GM21786 (cell line): ENCODE data around the gene SRD5A1.

ENCODE experiments used
- ATAC-seq: cut with Tn5 transposase; IDR thresholded peaks from one replicate; pipeline ENCODE4 v1.9.1; 2021; ENCODE audit not compliant: unreplicated experiment

Gene SRD5A1, protein sequence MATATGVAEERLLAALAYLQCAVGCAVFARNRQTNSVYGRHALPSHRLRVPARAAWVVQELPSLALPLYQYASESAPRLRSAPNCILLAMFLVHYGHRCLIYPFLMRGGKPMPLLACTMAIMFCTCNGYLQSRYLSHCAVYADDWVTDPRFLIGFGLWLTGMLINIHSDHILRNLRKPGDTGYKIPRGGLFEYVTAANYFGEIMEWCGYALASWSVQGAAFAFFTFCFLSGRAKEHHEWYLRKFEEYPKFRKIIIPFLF

DNA sequence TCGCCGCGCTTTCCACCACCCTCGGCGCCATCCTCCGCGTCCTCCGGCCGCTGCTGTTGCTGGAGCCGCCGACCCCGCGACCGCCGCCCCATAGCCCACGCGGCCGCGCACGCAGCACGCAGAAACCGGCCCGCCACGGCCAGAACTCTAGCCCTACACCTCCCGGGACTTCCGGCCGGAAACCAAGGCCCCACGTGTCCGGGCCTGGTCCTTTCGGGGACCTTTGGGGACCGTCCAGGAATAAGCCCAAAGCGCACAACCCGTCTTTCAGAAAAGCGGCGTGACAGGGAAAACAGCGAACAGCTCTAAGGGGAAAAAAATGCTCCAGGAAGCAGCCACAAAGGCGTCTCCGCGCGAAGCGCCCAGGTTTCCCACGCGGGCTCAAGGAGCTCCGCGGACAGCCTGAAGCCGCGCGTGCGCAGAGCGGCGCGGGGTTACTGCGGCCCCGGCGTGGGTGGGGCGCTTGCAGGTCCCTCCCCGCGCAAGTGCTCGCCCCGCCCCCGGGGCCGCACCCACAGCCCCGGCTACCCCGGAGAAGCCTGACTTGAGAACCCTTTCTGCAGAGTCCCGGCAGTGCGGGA, at the start of gene SRD5A1, which contains the start of gene NSUN2:
SRD5A1 (plus strand) TSS at position 553 of the 581 bp plus-strand sequence. CDS start 137 bp downstream, outside the sequence.
NSUN2 (minus strand) TSS at position 157 of the 581 bp plus-strand sequence; CDS start at position 92, 65 bp downstream.
- peak; percentile 90 for ATAC-seq

DNA sequence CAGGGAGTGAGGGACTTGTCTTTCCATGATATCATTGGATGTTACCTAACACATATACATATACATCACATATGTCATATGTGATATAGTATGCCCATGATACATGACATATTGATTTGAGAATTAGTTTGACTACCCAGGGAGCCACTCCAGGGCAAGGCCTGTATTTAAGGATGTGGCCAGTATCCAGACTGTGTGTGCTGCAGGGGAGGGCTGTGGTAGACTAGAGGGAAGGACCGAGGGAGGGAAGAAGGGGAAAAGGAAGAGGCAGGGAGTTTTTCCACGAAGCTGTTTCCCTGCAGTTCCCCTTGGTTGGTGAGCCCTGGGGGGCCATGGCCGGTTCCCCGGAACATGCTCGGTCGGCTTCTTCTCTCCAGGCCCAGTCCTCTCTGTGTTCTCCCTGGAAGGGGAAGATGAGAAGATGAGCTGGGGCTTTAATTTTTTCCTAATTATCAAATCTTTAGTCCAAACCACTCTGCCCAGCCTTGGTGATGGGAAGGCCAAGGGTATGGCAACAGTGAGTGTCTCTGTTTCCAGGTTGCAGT, 49.1 kb upstream of the SRD5A1 start:
- no peak for ATAC-seq

DNA sequence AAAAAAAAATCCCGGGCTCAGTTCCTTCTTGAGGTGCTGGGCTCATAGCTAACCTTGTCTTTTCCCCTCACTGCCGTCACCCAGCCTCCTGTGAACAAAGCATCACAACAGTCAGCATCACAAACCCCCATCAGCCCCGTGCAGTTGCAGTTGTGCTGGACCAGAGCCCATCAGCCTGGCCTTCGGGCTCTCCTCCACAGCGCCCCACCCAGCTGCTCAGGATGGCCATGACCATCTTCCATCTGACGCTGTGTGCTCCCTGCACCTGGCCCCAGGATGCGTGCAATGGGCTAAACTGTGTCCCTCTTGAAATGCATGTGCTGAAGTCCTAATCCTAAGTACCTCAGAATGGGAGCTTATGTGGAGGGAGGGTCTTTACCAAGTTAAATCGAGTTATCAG, 48.5 kb upstream of the SRD5A1 start:
- ATAC-seq = no peak

DNA sequence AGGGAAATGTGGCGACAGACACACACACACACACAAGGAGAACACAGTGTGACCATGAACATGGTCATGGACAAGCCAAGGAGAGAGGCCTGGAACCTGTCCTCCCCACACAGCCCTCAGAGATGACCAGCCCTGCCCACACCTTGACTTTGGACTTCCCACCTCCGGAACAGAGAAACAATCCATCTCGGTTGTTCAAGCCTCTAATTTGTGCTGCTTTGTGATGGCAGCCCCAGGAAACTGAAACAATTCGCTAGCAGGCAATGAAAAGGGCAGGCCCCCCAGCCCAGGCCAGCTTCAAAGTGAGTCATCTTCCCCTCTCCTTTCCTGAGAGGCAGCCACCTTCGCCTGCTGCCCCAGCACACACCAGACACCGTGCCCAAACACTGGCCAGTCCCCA, 48.1 kb upstream of the SRD5A1 start:
- no peak for ATAC-seq

DNA sequence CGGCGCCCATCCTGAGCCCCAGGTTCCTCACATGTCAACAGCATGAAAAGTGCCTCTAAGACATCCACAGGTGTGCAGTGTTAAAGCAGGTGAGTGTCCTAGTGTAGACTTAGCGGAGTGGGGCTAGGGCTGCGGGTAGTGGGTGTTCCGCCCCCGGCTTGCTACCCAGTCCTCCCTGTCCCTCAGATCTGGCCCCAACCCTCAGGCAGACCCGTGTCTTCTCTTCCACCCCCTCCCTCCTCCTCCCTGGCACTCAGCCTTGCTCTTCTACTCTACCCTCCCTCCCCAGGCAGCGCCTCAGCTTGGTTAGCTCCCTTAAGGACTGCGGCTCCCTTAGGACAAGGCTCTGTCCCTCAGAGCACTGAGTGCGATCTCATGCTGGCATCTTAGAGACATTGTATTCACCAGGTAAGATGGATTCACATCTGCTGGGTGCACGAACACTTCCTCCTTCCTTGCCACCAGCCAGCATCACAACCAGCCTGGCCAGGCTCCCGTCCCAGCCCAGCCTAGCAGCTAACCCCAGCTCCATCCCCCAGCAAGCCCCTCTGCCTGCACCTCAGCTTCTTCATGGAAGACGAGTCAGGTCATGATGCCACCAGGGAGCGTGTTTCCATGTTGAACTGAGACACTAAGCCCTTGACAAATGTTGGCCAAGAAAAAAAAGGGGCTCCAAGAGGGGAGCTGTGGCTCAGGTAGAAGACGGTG, 47.1 kb upstream of the SRD5A1 start:
- no peak for ATAC-seq

DNA sequence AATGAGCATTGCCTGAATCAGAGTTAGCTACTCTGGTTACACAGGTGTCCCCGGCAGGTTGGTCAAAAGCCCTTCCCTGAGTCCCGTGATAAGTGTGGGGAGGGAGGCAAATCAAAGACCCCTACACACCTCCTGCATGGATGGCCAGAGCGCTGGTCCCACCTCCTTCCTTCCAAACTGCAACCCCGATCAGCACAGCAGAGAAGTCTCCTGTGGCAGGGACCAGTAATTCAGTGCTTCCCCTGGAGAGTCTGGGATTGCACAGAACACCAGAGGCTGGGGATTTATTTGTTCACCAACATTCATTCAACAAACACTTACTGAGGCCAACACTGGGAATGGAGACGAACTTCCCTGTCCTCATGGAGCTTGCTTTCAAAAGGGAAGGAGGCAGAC, 46.6 kb upstream of the SRD5A1 start:
- ATAC-seq = no peak

DNA sequence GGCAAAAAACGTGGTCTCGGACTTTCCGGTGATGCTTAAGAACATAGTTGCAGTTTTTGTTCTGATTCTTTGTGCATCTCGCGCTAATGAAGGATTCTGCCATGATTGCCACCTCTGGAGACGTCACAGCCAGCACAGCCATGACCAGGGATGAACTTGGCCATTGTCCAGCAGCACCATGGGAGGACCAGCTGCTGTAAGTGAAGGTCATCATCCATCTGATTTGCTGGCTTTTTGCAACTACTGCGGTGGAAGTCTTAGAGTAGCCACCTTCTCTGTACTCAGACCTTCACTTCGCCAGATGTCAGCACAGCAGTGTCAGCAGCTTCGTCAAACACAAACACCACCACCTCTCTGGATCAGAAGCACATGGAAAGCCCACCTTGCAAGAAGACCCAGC, 46.1 kb upstream of the SRD5A1 start:
- ATAC-seq = no peak

DNA sequence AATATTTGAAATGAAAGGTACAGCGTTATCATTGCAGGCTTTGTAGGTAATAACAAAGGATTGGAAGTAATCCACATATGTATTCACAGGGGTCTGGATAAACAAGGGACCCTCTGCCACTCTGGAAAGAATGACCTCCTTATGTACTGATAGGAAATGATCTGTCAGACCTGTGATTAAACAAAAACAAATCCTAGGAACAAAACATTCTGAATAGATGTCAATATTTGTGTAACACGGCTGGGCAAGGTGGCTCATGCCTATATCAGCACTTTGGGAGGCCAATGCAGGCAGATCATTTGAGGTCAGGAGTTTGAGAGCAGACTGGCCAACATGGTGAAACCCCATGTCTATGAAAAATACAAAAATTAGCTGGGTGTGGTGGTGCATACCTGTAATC, 42.7 kb upstream of the SRD5A1 start:
- ATAC-seq = no peak

DNA sequence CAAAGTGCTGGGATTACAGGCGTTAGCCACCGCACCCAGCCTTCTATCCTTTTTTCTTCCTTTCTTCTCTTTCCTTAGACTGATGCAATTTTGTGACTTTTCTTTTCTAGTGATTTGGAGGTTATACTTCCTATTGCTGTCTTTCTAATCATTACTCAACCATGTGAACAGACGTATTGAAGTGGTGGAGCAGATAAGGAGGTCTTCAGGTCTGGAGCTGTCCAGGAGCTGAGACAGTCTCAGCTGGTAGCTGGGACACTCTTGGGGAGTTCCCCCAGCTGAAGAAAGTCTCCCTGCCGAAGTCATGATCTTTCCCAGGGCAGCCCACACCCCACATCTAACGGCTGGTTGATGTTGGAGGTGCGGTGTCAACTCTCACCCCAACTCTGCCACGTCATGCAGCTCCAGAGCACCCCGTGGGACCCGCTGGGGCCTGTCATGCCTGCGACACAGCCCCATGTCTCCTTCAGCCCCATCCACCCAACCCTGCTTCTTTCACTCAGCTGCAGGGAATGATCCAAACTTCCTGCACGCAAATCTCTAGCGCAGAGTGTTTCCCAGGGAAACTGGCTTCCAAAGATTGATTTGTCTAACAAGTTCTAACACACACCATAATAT, 41.5 kb upstream of the SRD5A1 start:
- ATAC-seq = no peak

DNA sequence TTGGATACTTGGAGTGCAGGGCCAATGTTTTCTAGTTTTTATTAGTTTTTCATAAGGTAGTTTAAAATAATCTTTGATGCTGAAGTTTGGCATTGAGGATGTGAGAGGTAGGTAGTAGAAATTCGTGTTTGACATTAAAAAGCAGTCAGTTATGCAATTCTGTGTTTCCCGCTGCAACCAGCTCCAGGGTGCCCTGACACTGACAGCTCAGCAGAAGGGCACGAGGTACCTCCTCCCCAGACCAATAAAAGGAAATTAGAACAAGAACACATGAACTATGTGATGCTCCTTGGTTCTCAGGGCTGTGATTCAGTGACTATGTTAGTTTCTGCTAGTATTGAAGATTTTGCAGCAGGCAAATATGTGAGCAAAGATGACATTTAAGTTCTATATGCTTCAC, 40.6 kb upstream of the SRD5A1 start:
- no peak for ATAC-seq

DNA sequence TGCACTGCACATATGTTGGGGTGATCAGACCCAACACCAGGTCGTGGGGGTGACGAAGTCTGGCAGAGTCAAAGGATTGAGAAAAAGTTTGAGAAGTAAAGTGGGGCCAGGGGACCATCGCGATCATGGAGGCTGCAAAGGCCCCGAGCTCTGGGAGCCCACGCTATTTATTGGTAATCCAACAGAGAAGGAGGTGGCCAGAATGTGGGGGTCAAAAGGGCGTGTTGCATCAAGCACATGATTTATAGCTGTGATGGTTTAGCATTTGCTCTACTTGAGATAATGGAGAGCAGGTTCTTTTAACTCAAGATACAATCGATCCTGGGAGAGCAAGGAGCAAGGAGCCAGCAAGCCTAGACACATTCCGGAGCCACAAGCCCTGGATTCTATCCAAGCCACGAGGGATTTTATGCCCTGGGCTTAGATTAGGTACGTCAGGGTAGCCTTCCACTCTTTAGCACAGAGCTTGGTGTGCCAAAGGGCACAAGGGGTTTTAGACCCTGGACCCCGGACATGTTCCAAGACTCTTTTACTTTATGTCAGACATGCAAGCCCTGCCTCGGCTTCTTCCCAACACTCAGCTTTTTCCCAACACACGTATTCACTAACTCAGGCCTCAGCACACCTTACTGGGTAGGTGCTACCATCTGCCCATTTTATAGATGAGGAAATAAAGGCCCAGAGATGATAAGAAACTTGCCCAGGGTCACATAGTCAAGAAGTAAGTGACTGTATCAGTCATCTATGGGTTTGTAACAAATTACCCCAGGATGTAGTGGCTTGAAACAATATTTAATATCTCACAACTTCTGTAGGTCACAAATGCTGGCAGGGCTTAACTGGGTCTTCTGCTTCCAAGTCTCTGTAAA, 39.9 kb upstream of the SRD5A1 start:
- ATAC-seq = no peak

DNA sequence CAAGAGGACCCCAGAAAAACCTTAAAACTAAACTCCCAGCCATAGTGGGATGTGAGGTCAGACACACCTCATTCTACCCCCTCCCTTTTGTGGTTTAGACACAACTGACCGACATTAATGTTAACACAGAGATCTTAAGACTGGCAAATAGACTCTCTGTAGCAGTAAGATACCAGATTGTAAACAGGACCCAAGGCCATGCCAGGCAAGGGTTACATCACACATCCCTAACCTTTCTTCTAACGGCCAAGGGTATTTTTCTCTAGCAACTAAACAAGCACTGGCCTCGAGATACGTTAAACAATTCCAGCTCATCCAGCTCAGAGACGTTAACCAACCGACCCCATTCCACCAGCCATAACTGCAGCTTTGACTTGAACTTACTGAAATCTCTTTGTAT, 39.2 kb upstream of the SRD5A1 start:
- no peak for ATAC-seq

DNA sequence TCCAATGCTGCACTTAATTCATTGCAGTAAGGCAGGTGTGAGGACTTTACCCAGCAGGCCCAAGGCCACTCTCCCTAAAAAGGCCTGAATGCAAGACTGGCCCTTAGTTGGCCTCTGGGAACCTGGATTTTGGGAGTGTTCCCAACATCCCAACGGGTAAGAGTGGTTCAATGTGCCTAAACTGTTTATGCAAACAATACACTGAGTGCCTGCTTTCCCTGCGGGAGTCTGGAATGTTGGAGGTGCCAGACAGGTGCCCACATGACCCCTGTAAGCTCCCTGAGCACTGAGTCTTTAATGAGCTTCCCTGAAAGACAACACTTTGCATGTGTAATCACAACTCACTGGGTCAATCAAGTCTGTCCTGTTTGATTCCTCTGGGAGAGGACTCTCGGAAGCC, 37.8 kb upstream of the SRD5A1 start:
- ATAC-seq = no peak

DNA sequence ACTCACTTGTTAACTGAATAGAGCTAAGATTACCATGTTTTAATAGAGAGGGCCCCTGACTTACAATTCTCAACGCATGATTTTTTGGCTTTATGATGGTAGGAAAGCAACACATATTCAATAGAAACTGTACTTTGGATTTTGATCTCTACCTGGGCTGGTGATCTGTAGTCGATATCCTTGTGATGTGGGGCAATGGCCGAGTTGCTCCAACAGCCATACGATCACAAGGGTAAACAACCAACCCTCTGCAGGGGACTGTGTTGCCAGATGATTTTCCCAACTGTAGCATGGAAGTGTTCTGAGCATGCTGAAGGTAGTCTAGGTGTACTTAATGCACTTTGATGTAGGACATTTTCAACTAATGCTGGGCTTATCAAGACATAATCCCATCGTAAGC, 36.9 kb upstream of the SRD5A1 start:
- ATAC-seq = no peak

DNA sequence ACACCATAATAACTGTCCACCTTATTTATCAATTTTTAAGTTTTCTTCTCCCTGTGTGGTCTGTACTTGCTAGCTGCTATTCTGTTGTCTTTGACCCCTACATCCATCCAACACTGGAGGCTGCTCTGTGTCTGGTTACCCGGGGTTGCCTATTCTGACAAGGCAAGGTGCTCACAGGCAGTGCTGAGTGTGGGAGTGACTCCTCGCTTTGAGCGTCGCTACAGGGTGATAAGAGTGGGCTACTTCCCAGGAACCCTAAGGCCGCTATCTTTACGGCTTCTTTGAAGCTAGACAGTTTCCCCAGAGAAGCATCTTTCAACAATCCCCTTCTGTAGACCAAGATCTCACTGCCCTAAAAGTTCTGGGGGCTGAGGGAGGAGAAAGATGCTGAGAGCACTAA, 35.7 kb upstream of the SRD5A1 start:
- no peak for ATAC-seq

DNA sequence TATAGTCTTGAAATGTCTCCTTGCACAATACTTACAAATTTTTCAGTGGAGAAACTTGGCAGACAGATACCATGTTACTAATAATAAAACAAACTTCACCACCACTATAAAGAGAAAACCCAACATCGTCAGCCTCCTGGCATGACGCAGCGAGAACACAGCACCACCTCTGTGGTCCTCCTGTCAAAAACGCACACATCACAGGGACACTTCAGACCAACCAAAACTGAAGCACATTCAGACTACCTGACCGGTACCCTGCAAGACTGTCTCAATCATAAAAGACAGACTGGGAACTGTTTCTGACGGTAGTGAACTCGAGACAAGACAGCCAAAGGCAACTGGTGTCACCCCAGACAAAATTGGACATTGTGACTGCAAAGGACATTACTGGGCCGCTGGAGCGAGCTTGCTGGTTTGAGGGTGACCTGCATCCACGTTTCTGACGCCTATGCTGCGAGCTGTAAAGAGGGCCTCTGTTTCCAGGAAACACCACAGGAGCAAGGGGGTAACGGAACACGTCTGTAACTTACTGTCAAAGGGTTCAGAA, 34.8 kb upstream of the SRD5A1 start:
- ATAC-seq = no peak

DNA sequence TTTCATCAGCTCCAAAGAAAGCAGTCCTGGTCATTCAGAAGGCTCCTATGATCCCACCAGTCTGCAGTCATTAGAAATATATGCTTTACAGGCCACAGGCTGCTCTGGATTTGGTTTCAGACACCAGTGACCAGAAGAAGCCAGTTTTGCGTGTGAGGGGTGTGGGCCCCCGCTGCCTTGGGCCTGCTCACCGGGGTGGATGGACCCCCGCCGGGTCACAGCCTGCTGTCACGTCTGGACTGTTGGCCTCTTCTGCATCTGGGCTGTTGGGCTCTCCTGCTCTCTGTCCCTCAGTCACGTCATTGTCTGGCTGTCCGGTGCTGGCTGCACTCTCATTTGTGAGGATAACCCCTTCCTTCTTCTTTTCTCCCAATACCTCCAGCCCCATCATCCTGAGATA, 33.5 kb upstream of the SRD5A1 start:
- no peak for ATAC-seq

DNA sequence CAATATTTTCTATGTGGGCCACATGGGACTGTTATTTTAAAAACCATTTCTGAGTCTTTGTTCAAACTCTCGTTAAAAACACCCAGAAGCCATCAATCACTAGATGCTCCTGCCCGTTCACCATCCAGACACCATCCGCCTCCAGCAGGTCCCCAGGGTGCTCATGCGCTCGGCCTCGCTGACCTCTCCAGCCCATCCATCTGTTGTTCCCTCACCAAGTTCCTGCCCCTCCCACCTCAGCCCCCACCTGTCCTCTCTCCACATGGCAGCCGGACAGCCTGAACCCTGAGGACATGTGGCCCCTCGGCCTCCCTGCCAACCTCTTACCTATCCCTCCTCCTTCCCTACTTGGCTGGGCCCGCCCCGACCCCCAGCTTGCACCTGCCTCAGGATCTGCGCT, 32.0 kb upstream of the SRD5A1 start:
- no peak for ATAC-seq

DNA sequence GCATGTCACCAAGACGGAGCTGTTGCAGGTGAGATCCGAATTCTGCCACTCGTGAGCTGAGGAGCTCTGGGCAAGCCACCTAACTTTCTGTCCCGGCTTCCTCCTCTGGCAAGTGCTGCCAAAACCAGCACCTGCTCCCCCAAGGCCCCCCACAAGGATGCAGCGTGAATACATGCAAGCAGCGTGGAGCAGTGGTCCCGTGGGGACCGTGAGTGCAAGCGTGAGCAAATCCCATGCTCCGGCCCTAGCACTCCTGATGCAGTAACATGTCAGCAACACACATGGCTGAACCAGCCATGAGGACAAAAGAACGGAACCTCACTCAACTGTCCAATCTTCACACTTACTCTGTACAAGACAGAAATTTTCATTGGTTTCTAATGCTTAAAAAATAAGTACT, 31.4 kb upstream of the SRD5A1 start:
- ATAC-seq = no peak

DNA sequence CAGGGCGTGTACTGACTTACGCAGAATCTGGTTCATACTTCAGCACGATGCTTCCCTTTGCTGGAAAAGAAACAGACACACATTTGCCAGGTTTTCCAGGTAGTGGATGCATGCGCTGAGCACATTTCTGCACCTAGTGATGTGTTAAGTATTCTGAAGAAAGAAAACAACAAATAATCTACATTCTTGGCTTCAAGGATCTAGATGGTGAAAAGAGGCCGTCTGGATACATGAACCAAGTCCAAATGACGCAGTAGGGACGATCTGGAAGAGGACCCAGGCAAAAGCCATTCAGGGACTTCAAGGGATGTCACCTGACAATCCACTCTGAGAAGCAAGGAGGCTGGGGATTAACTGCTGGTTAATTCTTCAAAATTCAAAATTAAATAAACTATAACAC, 30.8 kb upstream of the SRD5A1 start:
- no peak for ATAC-seq
